Skeletal muscle tissue (tissue), 4 donors: ENCODE measurements around the gene PDE4D. TPM values are rescaled to one million over a fixed set of nuclear protein-coding genes. Genes with fewer than 3 reads are reported as not detected.

Source experiments
- H3K27ac ChIP-seq: one replicate; pipeline ENCODE4 v1.7.0; 2013; ENCODE audit warnings: mild to moderate bottlenecking, low read depth, low read length, inconsistent platforms
- H3K27me3 ChIP-seq, 3 donors: one replicate each; pipeline ENCODE4 v1.7.0; 2013; ENCODE audit warnings: low read length in 3 of 3; ENCODE audit not compliant: control insufficient read depth in 3 of 3, insufficient read depth in 3 of 3
- H3K36me3 ChIP-seq, 3 donors: one replicate each; pipeline ENCODE4 v1.7.0; 2013; ENCODE audit warnings: low read length in 3 of 3; ENCODE audit not compliant: control insufficient read depth in 3 of 3, insufficient read depth in 3 of 3
- H3K4me1 ChIP-seq, 3 donors: one replicate each; pipeline ENCODE4 v1.7.0; 2013; ENCODE audit warnings: low read length in 3 of 3, mild to moderate bottlenecking in 3 of 3; ENCODE audit not compliant: control insufficient read depth in 3 of 3, insufficient read depth in 3 of 3
- H3K4me3 ChIP-seq, 3 donors: one replicate each; pipeline ENCODE4 v1.7.0; 2013; ENCODE audit warnings: low read length in 3 of 3
- H3K9ac ChIP-seq, 3 donors: one replicate each; pipeline ENCODE4 v1.7.0; 2013; ENCODE audit warnings: low read length in 3 of 3, mild to moderate bottlenecking in 3 of 3, moderate library complexity in 2 of 3, low read depth in 1 of 3
- H3K9me3 ChIP-seq, 3 donors: one replicate each; pipeline ENCODE4 v1.7.0; 2013; ENCODE audit warnings: low read length in 3 of 3; ENCODE audit not compliant: control insufficient read depth in 3 of 3
- total RNA-seq: library from RNA; depleted of rRNA; stranded (reverse); fragments of >200 nt; gene quantifications from one replicate; pipeline ENCODE4 v1.2.3, GENCODE V29; 2014
- donor health status: Osteomylitis.

The PDE4D gene
- total RNA-seq, 1 donor from 2014 or later: 59.0 TPM

- H3K4me3 ChIP-seq: no peak overlapping the region
- H3K9ac ChIP-seq: no peak overlapping the region
- H3K9me3 ChIP-seq: no peaks in the 10 kb centered on the region
- no peaks in the 10 kb centered on the region for H3K36me3 ChIP-seq
- H3K27ac ChIP-seq: no peak overlapping the region
- H3K27me3 ChIP-seq: no peaks in the 10 kb centered on the region
- peaks cover 0 to 3% (median 2%) of the 10 kb centered on the region in 3 donors for H3K4me1 ChIP-seq
Observed at GRCh38 chr5:59637884-59638580, 255.5 kb downstream of the PDE4D start.

GRCh38 chr5:59629561-59629960, 264.0 kb downstream of the PDE4D start:
- peaks cover 0 to 4% (median 3%) of the 10 kb centered on the region in 3 donors for H3K4me1 ChIP-seq
- H3K4me3 ChIP-seq: no peak overlapping the region
- no peak overlapping the region for H3K9ac ChIP-seq
- H3K27me3 ChIP-seq: no peaks in the 10 kb centered on the region
- H3K9me3 ChIP-seq: no peaks in the 10 kb centered on the region
- H3K27ac ChIP-seq: no peak overlapping the region
- H3K36me3 ChIP-seq: no peaks in the 10 kb centered on the region

GRCh38 chr5:59628062-59628828, 265.3 kb downstream of the PDE4D start:
- peaks cover 0 to 2% (median 0%) of the 10 kb centered on the region in 3 donors for H3K9me3 ChIP-seq
- H3K4me1 ChIP-seq: peaks cover 0 to 4% (median 3%) of the 10 kb centered on the region in 3 donors
- H3K27me3 ChIP-seq: no peaks in the 10 kb centered on the region
- H3K9ac ChIP-seq: no peak overlapping the region
- H3K27ac ChIP-seq: no peak overlapping the region
- no peaks in the 10 kb centered on the region for H3K36me3 ChIP-seq
- no peak overlapping the region for H3K4me3 ChIP-seq

- H3K4me3 ChIP-seq: no peak overlapping the region
- no peaks in the 10 kb centered on the region for H3K27me3 ChIP-seq
- H3K4me1 ChIP-seq: peaks cover 0 to 6% (median 3%) of the 10 kb centered on the region in 3 donors
- no peak overlapping the region for H3K9ac ChIP-seq
- peaks cover 0 to 2% (median 0%) of the 10 kb centered on the region in 3 donors for H3K9me3 ChIP-seq
- H3K36me3 ChIP-seq: no peaks in the 10 kb centered on the region
- no peak overlapping the region for H3K27ac ChIP-seq
Observed at GRCh38 chr5:59624898-59625297, 268.6 kb downstream of the PDE4D start.

- Histone ChIP-seq H3K9me3 (peaks cover 0 to 2% (median 0%) of the 10 kb centered on the region in 3 donors), H3K36me3 (no peaks in the 10 kb centered on the region), H3K27me3 (no peaks in the 10 kb centered on the region), H3K27ac (no peak overlapping the region), H3K4me1 (peaks cover 0 to 3% (median 2%) of the 10 kb centered on the region in 3 donors), H3K9ac (no peak overlapping the region), H3K4me3 (no peak overlapping the region)
Observed at GRCh38 chr5:59622848-59623247, 270.7 kb downstream of the PDE4D start.

GRCh38 chr5:59621477-59621876, 272.0 kb downstream of the PDE4D start:
- Histone ChIP-seq H3K9ac (no peak overlapping the region), H3K27ac (no peak overlapping the region), H3K4me1 (peaks cover 0 to 11% (median 2%) of the 10 kb centered on the region in 3 donors), H3K27me3 (no peaks in the 10 kb centered on the region), H3K36me3 (no peaks in the 10 kb centered on the region), H3K9me3 (peaks cover 0 to 2% (median 0%) of the 10 kb centered on the region in 3 donors), H3K4me3 (no peak overlapping the region)

GRCh38 chr5:59620535-59621212, 272.9 kb downstream of the PDE4D start:
- Histone ChIP-seq H3K9me3 (peaks cover 0 to 2% (median 0%) of the 10 kb centered on the region in 3 donors), H3K27me3 (no peaks in the 10 kb centered on the region), H3K9ac (no peak overlapping the region), H3K27ac (no peak overlapping the region), H3K36me3 (no peaks in the 10 kb centered on the region), H3K4me3 (no peak overlapping the region), H3K4me1 (peaks cover 0 to 11% (median 3%) of the 10 kb centered on the region in 3 donors)

- H3K9me3 ChIP-seq: no peaks in the 10 kb centered on the region
- no peak overlapping the region for H3K9ac ChIP-seq
- no peaks in the 10 kb centered on the region for H3K27me3 ChIP-seq
- H3K36me3 ChIP-seq: no peaks in the 10 kb centered on the region
- H3K27ac ChIP-seq: no peak overlapping the region
- H3K4me3 ChIP-seq: no peak overlapping the region
- peaks cover 0 to 11% (median 7%) of the 10 kb centered on the region in 3 donors for H3K4me1 ChIP-seq
Observed at GRCh38 chr5:59618644-59619043, 274.9 kb downstream of the PDE4D start.

GRCh38 chr5:59617186-59617771, 276.2 kb downstream of the PDE4D start:
- Histone ChIP-seq H3K27me3 (no peaks in the 10 kb centered on the region), H3K36me3 (no peaks in the 10 kb centered on the region), H3K4me1 (peaks cover 0 to 11% (median 7%) of the 10 kb centered on the region in 3 donors), H3K4me3 (peak overlapping the region; percentile 7 to 10 (median 8)), H3K27ac (peak overlapping the region; percentile 54), H3K9ac (no peak overlapping the region), H3K9me3 (no peaks in the 10 kb centered on the region)
